Neural cell (in vitro differentiated cells): ENCODE data around the gene FSIP2. TPM values are rescaled to one million over a fixed set of nuclear protein-coding genes. Genes with fewer than 3 reads are reported as not detected.

ENCODE experiments used
- H2AFZ ChIP-seq: fragments of 200-600, 300-800 bp; sonication (generic), shearing (Covaris generic); 2 replicates; pipeline ENCODE4 v1.6.0; 2014; ENCODE audit warnings: low read depth, mild to moderate bottlenecking, antibody characterized with exemption, low read length, moderate library complexity
- H3F3A ChIP-seq: fragments of 200-600 bp; shearing (Covaris generic); 2 replicates; pipeline ENCODE4 v1.6.1; 2016; ENCODE audit warnings: mild to moderate bottlenecking, moderate library complexity, mixed read lengths, antibody characterized with exemption, low read length; ENCODE audit not compliant: insufficient read depth, poor library complexity, severe bottlenecking
- H3K27ac ChIP-seq: fragments of 200-600, 300-800 bp; sonication (generic), shearing (Covaris generic); 2 replicates; pipeline ENCODE4 v1.5.1; 2014; ENCODE audit warnings: mild to moderate bottlenecking, low read length, moderate library complexity
- H3K27me3 ChIP-seq: fragments of 300-800, 200-600 bp; sonication (generic), shearing (Covaris generic); 2 replicates; pipeline ENCODE4 v1.6.0; 2014; ENCODE audit warnings: mild to moderate bottlenecking, low read depth, low read length, moderate library complexity; ENCODE audit not compliant: insufficient read depth
- H3K36me3 ChIP-seq: fragments of 300-800, 200-600 bp; sonication (generic), shearing (Covaris generic); 2 replicates; pipeline ENCODE4 v1.5.1; 2014; ENCODE audit warnings: mild to moderate bottlenecking, antibody characterized with exemption, low read length, moderate library complexity; ENCODE audit not compliant: insufficient read depth
- H3K4me2 ChIP-seq: fragments of 300-800, 200-600 bp; sonication (generic), shearing (Covaris generic); 2 replicates; pipeline ENCODE4 v1.6.0; 2014; ENCODE audit warnings: mild to moderate bottlenecking, low read length
- H3K4me3 ChIP-seq: fragments of 300-800, 200-600 bp; sonication (generic), shearing (Covaris generic); 2 replicates; pipeline ENCODE4 v1.5.1; 2014; ENCODE audit warnings: mild to moderate bottlenecking, low read length, moderate library complexity
- H3K79me2 ChIP-seq: fragments of 200-600 bp; shearing (Covaris generic); replicated peaks from 2 replicates; pipeline ENCODE4 v1.6.0; 2014; ENCODE audit warnings: mild to moderate bottlenecking, low read length, moderate library complexity; ENCODE audit not compliant: insufficient read depth
- H3K9ac ChIP-seq: fragments of 300-800, 200-600 bp; sonication (generic), shearing (Covaris generic); 2 replicates; pipeline ENCODE4 v1.6.1; 2016; ENCODE audit warnings: mild to moderate bottlenecking, low read length, mixed read lengths
- H3K9me2 ChIP-seq: fragments of 200-600 bp; shearing (Covaris generic); 2 replicates; pipeline ENCODE4 v1.6.1; 2016; ENCODE audit warnings: mild to moderate bottlenecking, low read length, mixed read lengths; ENCODE audit not compliant: insufficient read depth
- H3K9me3 ChIP-seq: fragments of 200-600, 300-800 bp; sonication (generic), shearing (Covaris generic); 2 replicates; pipeline ENCODE4 v1.6.1; 2016; ENCODE audit warnings: mild to moderate bottlenecking, mixed run types, low read length, moderate library complexity, mixed read lengths
- H4K20me1 ChIP-seq: fragments of 200-600 bp; shearing (Covaris generic); 2 replicates; pipeline ENCODE4 v1.6.1; 2016; ENCODE audit warnings: mild to moderate bottlenecking, mixed run types; ENCODE audit not compliant: insufficient read depth
- CTCF ChIP-seq: fragments of 450-650 bp; IDR thresholded peaks from 2 replicates; pipeline ENCODE4 v1.5.1; 2014; ENCODE audit warnings: antibody characterized with exemption, mild to moderate bottlenecking, moderate library complexity; ENCODE audit not compliant: poor library complexity, severe bottlenecking
- EP300 ChIP-seq: fragments of 450-650 bp; conservative IDR thresholded peaks from 2 replicates; pipeline ENCODE4 v1.6.1; 2014; ENCODE audit warnings: antibody characterized with exemption, mild to moderate bottlenecking, moderate library complexity; ENCODE audit not compliant: poor library complexity, severe bottlenecking
- EZH2 ChIP-seq: fragments of 200-600, 300-800 bp; shearing (Covaris generic), sonication (generic); IDR thresholded peaks from 2 replicates; pipeline ENCODE4 v1.6.1; 2014; ENCODE audit warnings: antibody characterized with exemption, low read length, borderline replicate concordance, mild to moderate bottlenecking; ENCODE audit not compliant: insufficient read depth, poor library complexity, severe bottlenecking
- MXI1 ChIP-seq: fragments of 450-650 bp; conservative IDR thresholded peaks from 2 replicates; pipeline ENCODE4 v1.6.1; 2014; ENCODE audit warnings: antibody characterized with exemption, mild to moderate bottlenecking; ENCODE audit not compliant: poor library complexity, severe bottlenecking
- POLR2AphosphoS5 ChIP-seq: IDR thresholded peaks from 2 replicates; pipeline ENCODE4 v1.6.1; 2012
- RAD21 ChIP-seq: fragments of 450-650 bp; conservative IDR thresholded peaks from 2 replicates; pipeline ENCODE4 v1.6.1; 2014; ENCODE audit warnings: antibody characterized with exemption, mild to moderate bottlenecking, moderate library complexity
- REST ChIP-seq: IDR thresholded peaks from 2 replicates; pipeline ENCODE4 v1.6.1; 2012; ENCODE audit warnings: borderline replicate concordance
- SMC3 ChIP-seq: fragments of 450-650 bp; conservative IDR thresholded peaks from 2 replicates; pipeline ENCODE4 v1.6.1; 2014; ENCODE audit warnings: antibody characterized with exemption, mild to moderate bottlenecking, moderate library complexity; ENCODE audit not compliant: poor library complexity
- TAF1 ChIP-seq: IDR thresholded peaks from 2 replicates; pipeline ENCODE4 v1.6.1; 2012; ENCODE audit warnings: low read depth
- polyA plus RNA-seq: library from polyadenylated mRNA; depleted of rRNA; stranded (reverse); fragments of >200 nt; gene quantifications from 2 replicates; pipeline ENCODE4 v1.2.3, GENCODE V29; 2014

Gene FSIP2
- polyA plus RNA-seq, 1 donor from 2014 or later: 11.0 TPM

GRCh38 chr2:185796758-185797157 lies 58.2 kb downstream of the FSIP2 start:
- H3K36me3 ChIP-seq: no peaks in the 10 kb centered on the region

GRCh38 chr2:185802926-185803325 lies 64.3 kb downstream of the FSIP2 start:
- Histone ChIP-seq H3K4me2 (no peak overlapping the region), H3K79me2 (no peaks in the 10 kb centered on the region), H2AFZ (no peak overlapping the region), H3K27ac (no peak overlapping the region), H3K36me3 (no peaks in the 10 kb centered on the region), H3K9ac (no peak overlapping the region), H3K9me2 (no peaks in the 10 kb centered on the region), H3K9me3 (no peaks in the 10 kb centered on the region), H4K20me1 (no peaks in the 10 kb centered on the region), H3K27me3 (no peaks in the 10 kb centered on the region), H3K4me3 (no peak overlapping the region), H3F3A (no peaks in the 10 kb centered on the region)
- TF ChIP-seq EP300: no peak
- TF ChIP-seq CTCF: no peak
- TF ChIP-seq SMC3: no peak
- TF ChIP-seq REST: no peak
- TF ChIP-seq TAF1: no peak
- no peak for TF ChIP-seq RAD21

More at GRCh38 chr2:185796758-185797157, 58.2 kb downstream of the FSIP2 start:
- Histone ChIP-seq H3K9me2 (no peaks in the 10 kb centered on the region), H3K9ac (no peak overlapping the region), H3K27ac (no peak overlapping the region), H2AFZ (no peak overlapping the region), H3F3A (no peaks in the 10 kb centered on the region), H3K4me3 (no peak overlapping the region), H3K4me2 (no peak overlapping the region), H4K20me1 (no peaks in the 10 kb centered on the region), H3K27me3 (no peaks in the 10 kb centered on the region), H3K9me3 (no peaks in the 10 kb centered on the region), H3K79me2 (no peaks in the 10 kb centered on the region)
- TF ChIP-seq REST (no peak), SMC3 (no peak), EZH2 (no peak), MXI1 (no peak), RAD21 (no peak), POLR2AphosphoS5 (no peak), CTCF (no peak), EP300 (no peak), TAF1 (no peak)
